ENCODE measurements around the gene APLP1. TPM values are rescaled to one million over a fixed set of nuclear protein-coding genes. Genes with fewer than 3 reads are reported as not detected.

The APLP1 gene
- total RNA-seq, 4 donors from 2014 or later, result 0.44 to 1.7 (median 0.76) TPM; not detected in 1

- Histone ChIP-seq H3K9me3 (no peaks in the 10 kb centered on the region), H3K4me1 (peaks cover 0 to 6% (median 3%) of the 10 kb centered on the region in 3 donors), H3K27me3 (no peaks in the 10 kb centered on the region), H3K36me3 (no peaks in the 10 kb centered on the region), H3K4me3 (no peak overlapping the region), H3K27ac (no peak overlapping the region)
- intact Hi-C loops (cut with DNase I), result no loop called here
- DNase-seq, result no peak
- 20 to 21% methylated on average over 7 of the region's 7 CpGs for WGBS, 2 donors
- no peak for TF ChIP-seq CTCF (IDR thresholded peaks at IDR 0.05)
- no peak for TF ChIP-seq POLR2A (IDR thresholded peaks at IDR 0.05)
Observed at GRCh38 chr19:35913589-35913988, 45.2 kb downstream of the APLP1 start.

GRCh38 chr19:35915443-35915842, 47.1 kb downstream of the APLP1 start:
- TF ChIP-seq POLR2A (IDR thresholded peaks at IDR 0.05) (no peak), CTCF (IDR thresholded peaks at IDR 0.05) (no peak)
- Histone ChIP-seq H3K4me1 (peaks cover 0 to 6% (median 3%) of the 10 kb centered on the region in 3 donors), H3K27ac (no peak overlapping the region), H3K36me3 (no peaks in the 10 kb centered on the region), H3K9me3 (no peaks in the 10 kb centered on the region), H3K27me3 (peaks cover 0 to 6% (median 0%) of the 10 kb centered on the region in 4 donors), H3K4me3 (no peak overlapping the region)
- 55 to 60% methylated on average over 3 of the region's 3 CpGs for WGBS, 2 donors
- no peak for DNase-seq
- intact Hi-C loops (cut with DNase I), result no loop called here

DNA sequence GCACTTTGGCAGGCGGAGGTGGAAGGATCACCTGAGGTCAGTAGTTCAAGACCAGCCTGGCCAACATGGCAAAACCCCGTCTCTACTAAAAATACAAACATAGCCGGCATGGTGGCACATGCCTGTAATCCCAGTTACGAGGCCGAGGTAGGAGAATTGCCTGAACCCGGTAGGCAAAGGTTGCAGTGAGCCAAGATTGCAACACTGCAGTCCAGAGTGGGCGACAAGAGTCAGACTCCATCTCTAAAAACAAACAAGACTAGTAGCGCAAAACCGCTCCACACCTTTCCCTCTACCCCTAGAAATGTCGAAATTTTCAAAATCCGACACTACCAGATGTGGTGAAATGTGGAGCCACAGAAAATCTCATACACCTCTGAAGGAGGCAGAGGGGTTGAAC, 50.9 kb downstream of the APLP1 start:
- no peak overlapping the region for H3K4me3 ChIP-seq
- no peaks in the 10 kb centered on the region for H3K36me3 ChIP-seq
- no peaks in the 10 kb centered on the region for H3K4me1 ChIP-seq
- DNase-seq, result no peak
- TF ChIP-seq CTCF (IDR thresholded peaks at IDR 0.05) (no peak), POLR2A (IDR thresholded peaks at IDR 0.05) (no peak)
- intact Hi-C loops (cut with DNase I), result no loop called here
- no peak overlapping the region for H3K27ac ChIP-seq
- WGBS, 2 donors, result 82 to 86% methylated on average over 6 to 11 of the region's 11 CpGs
- peaks cover 0 to 10% (median 0%) of the 10 kb centered on the region in 4 donors for H3K27me3 ChIP-seq
- H3K9me3 ChIP-seq, result no peaks in the 10 kb centered on the region

DNA sequence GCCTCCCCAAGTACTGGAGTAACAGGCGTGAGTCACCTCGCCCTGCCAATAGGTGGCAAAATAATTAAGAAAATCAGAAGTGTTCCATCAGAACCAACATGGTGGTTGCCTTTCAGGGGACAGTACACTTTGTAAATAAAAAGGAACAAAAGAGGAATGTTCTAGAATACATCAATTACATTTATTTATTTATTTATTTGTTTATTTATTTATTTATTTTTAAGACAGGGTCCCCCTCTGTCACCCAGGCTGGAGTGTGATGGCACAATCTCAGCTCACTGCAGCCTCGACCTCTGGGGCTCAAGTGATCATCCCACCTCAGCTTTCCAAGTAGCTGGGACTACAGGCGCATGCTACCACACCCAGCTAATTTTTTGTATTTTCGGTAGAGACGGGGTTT, 52.6 kb downstream of the APLP1 start:
- no peak overlapping the region for H3K4me3 ChIP-seq
- no peak for DNase-seq
- peaks cover 0 to 13% (median 0%) of the 10 kb centered on the region in 4 donors for H3K27me3 ChIP-seq
- no peak overlapping the region for H3K27ac ChIP-seq
- intact Hi-C loops (cut with DNase I), result no loop called here
- no peak for TF ChIP-seq CTCF (IDR thresholded peaks at IDR 0.05)
- TF ChIP-seq POLR2A (IDR thresholded peaks at IDR 0.05), result no peak
- WGBS, 2 donors, result 67 to 70% methylated on average over 6 of the region's 6 CpGs
- no peaks in the 10 kb centered on the region for H3K36me3 ChIP-seq
- H3K9me3 ChIP-seq, result peaks cover 0 to 7% (median 0%) of the 10 kb centered on the region in 3 donors
- H3K4me1 ChIP-seq, result no peaks in the 10 kb centered on the region

DNA sequence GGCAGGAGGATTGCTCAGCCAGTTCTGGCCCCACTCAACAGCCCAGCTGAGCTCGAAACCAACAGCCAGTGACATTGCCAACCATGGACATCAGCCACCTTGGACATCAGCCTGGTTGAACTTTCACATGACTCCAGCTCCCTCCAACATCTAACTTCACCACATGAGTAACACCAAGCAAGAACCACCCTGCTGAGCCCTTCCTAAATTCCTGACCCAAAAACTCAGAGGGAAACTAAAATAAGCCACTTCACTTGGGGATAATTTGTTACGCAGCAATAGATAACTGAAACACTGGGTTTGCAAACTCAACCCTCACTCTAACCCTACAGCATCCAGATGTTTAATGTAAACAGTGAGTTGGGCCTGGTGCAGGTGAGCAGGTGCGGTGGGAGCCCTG, 57.1 kb downstream of the APLP1 start:
- no peak for TF ChIP-seq CTCF (IDR thresholded peaks at IDR 0.05)
- TF ChIP-seq POLR2A (IDR thresholded peaks at IDR 0.05), result no peak
- peaks cover 0 to 8% (median 0%) of the 10 kb centered on the region in 4 donors for H3K27me3 ChIP-seq
- peaks cover 0 to 6% (median 0%) of the 10 kb centered on the region in 3 donors for H3K4me1 ChIP-seq
- no peak overlapping the region for H3K4me3 ChIP-seq
- H3K27ac ChIP-seq, result no peak overlapping the region
- intact Hi-C loops (cut with DNase I), result no loop called here
- 71 to 82% methylated on average over 3 of the region's 3 CpGs for WGBS, 2 donors
- peaks cover 0 to 7% (median 0%) of the 10 kb centered on the region in 3 donors for H3K9me3 ChIP-seq
- H3K36me3 ChIP-seq, result no peaks in the 10 kb centered on the region
- DNase-seq, result no peak

Measured in esophagus squamous epithelium (tissue), 5 donors.